IPS DF 6.9 (cell line): Measurements from ENCODE around the gene SLC6A18.

Experiments
- DNase-seq: peaks from one replicate; pipeline ENCODE4 v3.0.0-alpha.2; 2013; ENCODE audit warnings: low read depth, low spot score
- H3K27ac ChIP-seq: one replicate; pipeline ENCODE4 v1.5.1; 2013; ENCODE audit warnings: low read length, control low read depth
- H3K27me3 ChIP-seq: 2 replicates; pipeline ENCODE4 v1.6.1; 2013; ENCODE audit warnings: mild to moderate bottlenecking, low read length; ENCODE audit not compliant: control insufficient read depth, insufficient read depth
- H3K36me3 ChIP-seq: 2 replicates; pipeline ENCODE4 v1.6.1; 2013; ENCODE audit warnings: low read length; ENCODE audit not compliant: control insufficient read depth, insufficient read depth
- H3K4me1 ChIP-seq: 2 replicates; pipeline ENCODE4 v1.6.1; 2013; ENCODE audit warnings: low read length; ENCODE audit not compliant: control insufficient read depth, insufficient read depth
- H3K4me3 ChIP-seq: 2 replicates; pipeline ENCODE4 v1.5.1; 2013; ENCODE audit warnings: mild to moderate bottlenecking, low read length
- H3K9me3 ChIP-seq: 2 replicates; pipeline ENCODE4 v1.6.1; 2013; ENCODE audit warnings: low read length, inconsistent platforms; ENCODE audit not compliant: control insufficient read depth, insufficient read depth
- WGBS: extraction: QIAGEN DNeasy Blood & Tissue Kit; methylation state at CpG from one replicate; pipeline ENCODE4 v1.1.7; 2013; ENCODE audit warnings: mixed read lengths, missing lambda C conversion rate; ENCODE audit not compliant: insufficient read length, insufficient coverage; 5-methylcytosine and 5-hydroxymethylcytosine counted together

SLC6A18 gene

GRCh38 chr5:1209896-1210776 lies 15.0 kb upstream of the SLC6A18 start:
- no peak overlapping the region for H3K4me3 ChIP-seq
- no peak overlapping the region for H3K27ac ChIP-seq
- DNase-seq: no peak
- H3K9me3 ChIP-seq: no peaks in the 10 kb centered on the region
- H3K27me3 ChIP-seq: no peaks in the 10 kb centered on the region
- H3K36me3 ChIP-seq: no peaks in the 10 kb centered on the region; the same call in 1 of the 2 replicates
- WGBS: no CpG with 5 or more reads among the region's 21 CpGs
- no peaks in the 10 kb centered on the region for H3K4me1 ChIP-seq

DNA sequence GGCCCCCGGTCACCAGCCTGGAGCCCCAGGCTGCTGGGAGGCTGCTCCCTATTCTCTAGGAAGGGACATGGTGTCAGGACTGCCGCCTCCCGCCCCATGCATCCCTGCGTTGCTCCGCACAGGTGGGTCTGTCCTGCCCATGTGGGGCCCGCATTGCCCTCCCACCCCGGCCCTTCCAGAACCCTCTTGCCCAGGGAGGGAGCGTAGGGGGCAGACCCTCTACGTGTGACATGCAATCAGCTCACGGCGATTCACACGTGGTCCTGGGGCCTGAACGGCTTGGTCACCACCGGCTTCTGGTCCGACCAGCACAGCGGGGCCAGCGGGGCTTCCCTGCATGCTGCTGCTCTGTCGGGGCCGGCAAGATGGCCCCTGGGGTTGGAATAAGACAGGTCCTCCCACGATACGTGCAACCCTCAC lies 14.3 kb upstream of the SLC6A18 start:
- DNase-seq: no peak
- Histone ChIP-seq H3K27ac (no peak overlapping the region), H3K4me1 (no peaks in the 10 kb centered on the region), H3K4me3 (no peak overlapping the region), H3K27me3 (no peaks in the 10 kb centered on the region), H3K36me3 (no peaks in the 10 kb centered on the region; the same call in 1 of the 2 replicates), H3K9me3 (no peaks in the 10 kb centered on the region)
- WGBS: no CpG with 5 or more reads among the region's 21 CpGs

- no peak overlapping the region for H3K4me3 ChIP-seq
- H3K27ac ChIP-seq: no peak overlapping the region
- DNase-seq: no peak
- no peaks in the 10 kb centered on the region for H3K4me1 ChIP-seq
- no CpG with 5 or more reads among the region's 9 CpGs for WGBS
- H3K9me3 ChIP-seq: no peaks in the 10 kb centered on the region
- H3K27me3 ChIP-seq: no peaks in the 10 kb centered on the region
- no peaks in the 10 kb centered on the region; the same call in 1 of the 2 replicates for H3K36me3 ChIP-seq
Measured at GRCh38 chr5:1211701-1212100, 13.5 kb upstream of the SLC6A18 start.

- no peaks in the 10 kb centered on the region for H3K27me3 ChIP-seq
- DNase-seq: no peak
- no peaks in the 10 kb centered on the region; the same call in 1 of the 2 replicates for H3K36me3 ChIP-seq
- no peaks in the 10 kb centered on the region for H3K9me3 ChIP-seq
- no peak overlapping the region for H3K27ac ChIP-seq
- WGBS: no CpG with 5 or more reads among the region's 20 CpGs
- no peak overlapping the region for H3K4me3 ChIP-seq
- no peaks in the 10 kb centered on the region for H3K4me1 ChIP-seq
Measured at GRCh38 chr5:1212271-1212670, 12.9 kb upstream of the SLC6A18 start.

DNA sequence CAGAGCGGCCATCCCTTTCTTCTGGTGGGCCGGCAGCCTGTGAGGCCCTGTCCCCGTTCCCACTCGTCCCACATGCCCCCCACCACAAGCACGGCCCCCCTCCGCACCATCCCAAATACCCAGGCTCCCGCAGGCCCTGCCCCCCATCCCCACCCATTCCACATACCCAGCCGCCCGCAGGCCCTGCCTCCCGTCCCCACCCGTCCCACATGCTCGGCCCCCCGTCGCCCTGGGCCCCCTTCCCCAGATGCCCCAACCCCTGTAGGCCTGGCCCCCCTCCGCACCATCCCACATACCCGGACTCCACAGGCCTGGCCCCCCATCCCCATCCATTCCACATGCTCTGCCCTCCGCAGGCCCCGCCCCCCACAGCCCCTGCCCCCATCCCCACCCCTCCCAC lies 12.3 kb upstream of the SLC6A18 start:
- no peak for DNase-seq
- Histone ChIP-seq H3K36me3 (no peaks in the 10 kb centered on the region; the same call in 1 of the 2 replicates), H3K27me3 (no peaks in the 10 kb centered on the region), H3K4me3 (no peak overlapping the region), H3K9me3 (no peaks in the 10 kb centered on the region), H3K4me1 (no peaks in the 10 kb centered on the region), H3K27ac (no peak overlapping the region)
- no CpG with 5 or more reads among the region's 18 CpGs for WGBS

GRCh38 chr5:1213508-1214162 lies 11.5 kb upstream of the SLC6A18 start:
- WGBS: no CpG with 5 or more reads among the region's 25 CpGs

DNA sequence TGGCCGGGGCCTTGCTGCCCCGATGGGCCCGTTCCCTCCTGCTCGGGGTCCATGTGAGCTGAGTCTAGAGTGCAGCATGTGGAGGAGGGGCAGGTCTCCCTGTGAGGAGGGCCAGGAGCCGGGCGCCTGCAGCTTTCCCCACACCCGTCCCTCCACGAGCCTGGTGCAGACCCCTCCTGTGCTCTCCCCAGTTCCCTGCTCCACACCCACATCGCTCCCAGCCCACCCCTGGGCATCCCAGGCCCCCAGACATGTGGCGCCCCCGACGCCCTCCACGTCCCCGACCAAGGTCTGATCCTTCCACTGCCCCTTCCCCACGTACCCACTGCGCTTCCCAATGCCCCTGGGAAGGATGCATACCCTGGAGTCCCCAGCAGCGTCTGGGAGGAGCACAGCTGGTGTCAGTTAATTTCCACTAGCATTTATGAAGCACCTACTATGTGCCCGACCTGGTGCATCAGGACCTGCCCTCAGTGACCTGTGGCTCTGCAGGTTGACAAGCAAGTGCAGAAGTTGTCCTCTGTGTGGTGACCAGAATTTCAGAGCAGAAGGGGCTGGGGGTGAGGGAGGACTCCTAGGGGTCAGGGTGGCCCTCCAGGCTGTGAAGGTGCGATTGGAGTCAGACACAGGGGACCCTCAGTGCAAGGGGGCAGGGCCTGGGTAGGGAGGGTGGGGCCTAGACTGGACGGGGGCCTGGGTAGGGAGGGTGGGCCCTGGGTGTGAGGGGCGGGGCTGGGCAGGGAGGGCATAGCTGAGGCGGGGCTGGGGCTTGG lies 10.8 kb upstream of the SLC6A18 start:
- no peak overlapping the region for H3K4me3 ChIP-seq
- no peaks in the 10 kb centered on the region for H3K4me1 ChIP-seq
- H3K36me3 ChIP-seq: no peaks in the 10 kb centered on the region; the same call in 1 of the 2 replicates
- no peaks in the 10 kb centered on the region for H3K27me3 ChIP-seq
- no CpG with 5 or more reads among the region's 22 CpGs for WGBS
- no peak for DNase-seq
- no peak overlapping the region for H3K27ac ChIP-seq
- no peaks in the 10 kb centered on the region for H3K9me3 ChIP-seq

More at GRCh38 chr5:1213508-1214162, 11.5 kb upstream of the SLC6A18 start:
- Histone ChIP-seq H3K36me3 (no peaks in the 10 kb centered on the region; the same call in 1 of the 2 replicates), H3K4me1 (no peaks in the 10 kb centered on the region), H3K9me3 (no peaks in the 10 kb centered on the region), H3K4me3 (no peak overlapping the region), H3K27me3 (no peaks in the 10 kb centered on the region), H3K27ac (no peak overlapping the region)
- no peak for DNase-seq

DNA sequence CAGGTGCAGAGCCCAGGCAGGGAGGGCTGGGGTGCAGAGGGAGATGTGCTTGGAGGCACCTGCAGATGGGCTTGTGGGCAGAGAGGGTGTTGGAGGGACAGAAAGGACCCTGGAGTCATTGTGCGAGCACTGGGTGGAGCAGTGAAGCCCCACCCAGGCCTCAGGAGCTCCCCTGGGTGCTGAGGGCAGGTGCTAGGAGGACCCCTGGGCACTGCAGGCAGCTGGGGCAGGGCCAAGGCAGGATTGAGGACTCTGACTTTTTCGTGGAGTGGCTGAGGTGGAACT lies 10.3 kb upstream of the SLC6A18 start:
- Histone ChIP-seq H3K27ac (no peak overlapping the region), H3K9me3 (no peaks in the 10 kb centered on the region), H3K27me3 (no peaks in the 10 kb centered on the region), H3K36me3 (no peaks in the 10 kb centered on the region; the same call in 1 of the 2 replicates), H3K4me3 (no peak overlapping the region), H3K4me1 (no peaks in the 10 kb centered on the region)
- WGBS: no CpG with 5 or more reads among the region's 2 CpGs
- no peak for DNase-seq

DNA sequence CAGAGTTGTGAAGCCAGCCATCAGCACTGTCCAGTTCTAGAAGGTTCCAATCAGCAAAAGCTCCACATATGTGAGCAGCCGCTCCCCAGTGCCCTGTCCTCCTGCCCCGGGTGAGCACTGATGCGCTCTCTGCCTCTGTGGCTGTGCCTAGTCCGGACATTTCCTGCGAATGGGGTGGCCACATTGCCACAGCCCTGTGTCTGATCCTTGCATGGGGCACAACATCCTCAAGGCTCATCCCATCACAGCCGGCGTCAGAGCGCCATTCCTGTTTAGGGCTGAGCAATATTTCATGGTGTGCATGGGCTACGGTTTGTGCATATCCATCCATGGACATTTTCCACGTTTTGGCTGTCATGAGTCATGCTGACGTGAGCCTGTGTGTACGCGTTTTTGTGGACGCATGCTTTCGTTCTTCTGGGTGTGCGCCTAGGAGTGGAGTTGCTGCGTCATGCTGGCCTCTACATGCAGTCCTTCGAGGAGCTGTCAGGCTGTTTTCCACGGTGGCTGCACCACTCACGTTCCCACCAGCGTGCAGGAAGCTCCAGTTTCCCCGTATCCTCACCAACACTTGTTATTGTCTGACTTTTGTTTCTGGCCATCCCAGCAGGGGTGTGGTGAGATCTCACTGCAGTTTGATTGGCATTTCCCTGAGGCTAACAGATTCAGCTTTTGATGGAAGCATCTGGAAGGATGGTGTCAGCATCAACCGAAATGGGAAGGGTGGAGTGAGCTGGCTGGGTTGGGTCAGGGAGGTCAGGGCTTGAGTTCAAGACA lies 9.7 kb upstream of the SLC6A18 start:
- no peak overlapping the region for H3K4me3 ChIP-seq
- H3K9me3 ChIP-seq: no peaks in the 10 kb centered on the region
- no peak overlapping the region for H3K27ac ChIP-seq
- DNase-seq: no peak
- H3K27me3 ChIP-seq: no peaks in the 10 kb centered on the region
- no peaks in the 10 kb centered on the region for H3K4me1 ChIP-seq
- WGBS: no CpG with 5 or more reads among the region's 23 CpGs
- H3K36me3 ChIP-seq: no peaks in the 10 kb centered on the region; the same call in 1 of the 2 replicates
